ENCODE measurements around the gene SYT1. TPM values are rescaled to one million over a fixed set of nuclear protein-coding genes. Genes with fewer than 3 reads are reported as not detected.

SYT1 gene
- total and polyA plus RNA-seq, 2 donors (not counting 3 experiments of a cell fraction or from before 2014, with no cell fraction given), result 3.2 to 15.3 TPM

DNA sequence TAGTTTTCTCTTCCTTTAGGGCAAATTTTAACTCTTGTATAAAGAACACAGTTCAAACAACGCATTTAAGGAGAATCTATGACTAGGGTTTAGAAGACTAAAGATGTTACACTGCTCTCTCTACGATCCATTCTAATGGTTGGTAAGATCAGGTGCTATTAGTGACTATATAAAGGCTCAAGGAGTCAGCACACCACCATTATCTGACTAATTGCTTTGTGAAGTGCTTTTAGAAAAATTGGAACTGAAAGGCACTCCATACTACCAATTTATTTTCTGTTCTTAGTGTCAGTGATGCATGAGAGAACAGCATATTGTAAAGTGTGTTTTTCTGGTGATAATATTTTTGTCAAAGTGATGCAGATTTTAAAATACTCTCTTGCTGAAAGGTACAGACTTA is 136.8 kb downstream of the SYT1 start:
- no peak for FAIRE-seq

More for the DNA sequence above, 136.8 kb downstream of the SYT1 start:
- Histone ChIP-seq H3K9me1 (replicated peaks; ENCODE audit: control insufficient read depth, extremely low read depth, insufficient read depth, low read length) (no peaks in the 10 kb centered on the region), H3K9ac (replicated peaks; ENCODE audit: extremely low read depth, insufficient read depth, low read length) (no peak overlapping the region), H3K4me2 (ENCODE audit: insufficient read depth, low read length) (no peak overlapping the region), H3K79me2 (ENCODE audit: control insufficient read depth, insufficient read depth, low read length) (no peaks in the 10 kb centered on the region), H3K36me3 (ENCODE audit: control insufficient read depth in 2 of 2, extremely low read depth in 1 of 2, insufficient read depth in 2 of 2, low read length in 2 of 2) (no peaks in the 10 kb centered on the region), H3K4me1 (ENCODE audit: control insufficient read depth, extremely low read depth, insufficient read depth, low read length) (no peaks in the 10 kb centered on the region), H3K27ac (ENCODE audit: insufficient read depth, low read depth, low read length) (no peak overlapping the region), H4K20me1 (replicated peaks; ENCODE audit: control insufficient read depth, extremely low read depth, insufficient read depth, low read length) (no peaks in the 10 kb centered on the region), H3K4me3 (replicated peaks in 1 of 3; ENCODE audit: insufficient read depth in 1 of 3, low read depth in 1 of 3, low read length in 3 of 3) (no peak overlapping the region), H2AFZ (ENCODE audit: low read depth, low read length) (no peak overlapping the region), H3K9me3 (replicated peaks; ENCODE audit: control insufficient read depth, insufficient read depth, low read length) (no peaks in the 10 kb centered on the region), H3K27me3 (ENCODE audit: control insufficient read depth in 2 of 2, insufficient read depth in 2 of 2, low read length in 2 of 2) (no peaks in the 10 kb centered on the region)
- intact Hi-C loops (cut with micrococcal nuclease), result no loop called here
- dilution Hi-C loops (cut with MboI; ENCODE audit: extremely low pct_ligation_motif_present, low sequenced_read_pairs), result no loop called here
- ChIA-PET POLR2A (no interaction called here), CTCF (no interaction called here)
- no peak for TF ChIP-seq POLR2AphosphoS5 (IDR thresholded peaks at IDR 0.05; ENCODE audit: insufficient read depth, low read depth, low read length)
- TF ChIP-seq FOS (IDR thresholded peaks at IDR 0.05; ENCODE audit: borderline replicate concordance, insufficient read depth, low read length), result no peak
- no peak for TF ChIP-seq MYC (IDR thresholded peaks at IDR 0.05; ENCODE audit: low read depth, low read length)
- no peak for TF ChIP-seq GATA2 (IDR thresholded peaks at IDR 0.05; ENCODE audit: insufficient read depth, insufficient read length, low read depth, low read length)
- no peak for TF ChIP-seq CTCF (IDR thresholded peaks at IDR 0.05; ENCODE audit: extremely low read depth in 1 of 2, insufficient read depth in 1 of 2, low read depth in 1 of 2, low read length in 2 of 2)
- TF ChIP-seq, protein P1, sequence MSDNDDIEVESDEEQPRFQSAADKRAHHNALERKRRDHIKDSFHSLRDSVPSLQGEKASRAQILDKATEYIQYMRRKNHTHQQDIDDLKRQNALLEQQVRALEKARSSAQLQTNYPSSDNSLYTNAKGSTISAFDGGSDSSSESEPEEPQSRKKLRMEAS (IDR thresholded peaks at IDR 0.05; ENCODE audit: insufficient read depth, insufficient read length), result no peak
- no peak for TF ChIP-seq EZH2 (IDR thresholded peaks at IDR 0.05; ENCODE audit: borderline replicate concordance, low read depth, low read length, severe bottlenecking)
- no peak for TF ChIP-seq POLR2A (IDR thresholded peaks at IDR 0.05; ENCODE audit: low read depth, low read length)
- no peak for TF ChIP-seq JUN (IDR thresholded peaks at IDR 0.05; ENCODE audit: borderline replicate concordance, insufficient read depth, insufficient read length, low read depth)
- DNase-seq (ENCODE audit: low read depth, low spot score), result no peak
- BruUV-seq (replicated peaks), result no TSS peak

Measured in endothelial cell of umbilical vein (primary cell).